Sigmoid colon (tissue), 7 donors: ENCODE measurements around the gene LRFN2. TPM values are rescaled to one million over a fixed set of nuclear protein-coding genes. Genes with fewer than 3 reads are reported as not detected.
A peak's percentile ranks its signal among the peaks of the same experiment; 100 is the strongest.

ENCODE experiments used
- DNase-seq: peaks from one replicate; pipeline ENCODE4 v3.0.0-alpha.2; 2019
- H3K27ac ChIP-seq, 4 donors: fragments of 200-600 bp; sonication (generic); one replicate each; pipeline ENCODE4 v1.5.1; 2016 to 2019; ENCODE audit warnings: mild to moderate bottlenecking in 1 of 4
- H3K27me3 ChIP-seq, 3 donors: fragments of 200-600 bp; sonication (generic); one replicate each; pipeline ENCODE4 v1.5.1; 2019; ENCODE audit warnings: mild to moderate bottlenecking in 1 of 3
- H3K36me3 ChIP-seq, 4 donors: fragments of 200-600 bp; sonication (generic); one replicate each; pipeline ENCODE4 v1.5.1; 2016 to 2019
- H3K4me1 ChIP-seq, 4 donors: fragments of 200-600 bp; sonication (generic); one replicate each; pipeline ENCODE4 v1.5.1; 2017 to 2019
- H3K4me3 ChIP-seq, 4 donors: fragments of 200-600 bp; sonication (generic); one replicate each; pipeline ENCODE4 v1.5.1; 2017 to 2019; ENCODE audit warnings: mild to moderate bottlenecking in 2 of 4, moderate library complexity in 1 of 4
- H3K9me3 ChIP-seq, 4 donors: fragments of 200-600 bp in 3 of 4; sonication (generic) in 3 of 4; one replicate each; pipeline versions ENCODE4 v1.5.1 to v1.6.1; 2013 to 2019
- CTCF ChIP-seq, 4 experiments: fragments of 450-650 bp in 3 of 4; fragments of 200-600 bp in 1 of 4; IDR thresholded peaks; one replicate each; pipeline ENCODE4 v1.5.1; 2016 to 2019; ENCODE audit warnings: antibody characterized with exemption in 4 of 4, mild to moderate bottlenecking in 3 of 4, moderate library complexity in 2 of 4
- EP300 ChIP-seq, 4 donors: sonication (generic); formaldehyde crosslinking; IDR thresholded peaks; one replicate each; pipeline ENCODE4 v1.6.1; 2017; ENCODE audit warnings: antibody characterized with exemption in 4 of 4
- POLR2A ChIP-seq, 2 donors: fragments of 450-650 bp; IDR thresholded peaks; one replicate each; pipeline ENCODE4 v1.6.1; 2016; ENCODE audit warnings: antibody characterized with exemption in 2 of 2, mild to moderate bottlenecking in 2 of 2, moderate library complexity in 2 of 2
- POLR2AphosphoS5 ChIP-seq, 4 donors: sonication (generic); formaldehyde crosslinking; IDR thresholded peaks; one replicate each; pipeline ENCODE4 v1.6.1; 2017; ENCODE audit warnings: antibody characterized with exemption in 4 of 4
- whole genome bisulfite sequencing, 2 donors: extraction: QIAGEN DNeasy Blood & Tissue Kit; methylation state at CpG; one replicate each; pipeline ENCODE4 v1.1.7; 2013; 5-methylcytosine and 5-hydroxymethylcytosine counted together
- intact Hi-C: fragments of 100-400 bp; cut with DNase I; formaldehyde crosslinking; loops from one replicate; pipeline ENCODE4 v1.15.1; 2023
- polyA plus RNA-seq, 3 donors: library from polyadenylated mRNA; stranded (reverse); fragments of 200-250 nt; gene quantifications; one replicate each; pipeline ENCODE4 v1.2.3, GENCODE V29; 2013
- total RNA-seq, 4 donors: library from RNA; depleted of rRNA; stranded (reverse); fragments of >200 nt; gene quantifications; one replicate each; pipeline ENCODE4 v1.1.0, GENCODE V29; 2016
- donor health status: healthy with polysubstance abuse.
- donor health status: Bipolar disorder and iron deficiency.
- donor health status: healthy.

LRFN2 gene
- total and polyA plus RNA-seq, 7 donors, result 0.10 to 0.60 (median 0.49) TPM; not detected in 4

GRCh38 chr6:40417031-40417430, 170.1 kb downstream of the LRFN2 start:
- WGBS, 2 donors, result 93 to 94% methylated on average over 9 of the region's 9 CpGs
- no peaks in the 10 kb centered on the region for H3K27me3 ChIP-seq
- no peak for DNase-seq

GRCh38 chr6:40414617-40415016, 172.5 kb downstream of the LRFN2 start:
- Histone ChIP-seq H3K27me3 (no peaks in the 10 kb centered on the region), H3K4me1 (no peaks in the 10 kb centered on the region), H3K36me3 (no peaks in the 10 kb centered on the region), H3K9me3 (no peaks in the 10 kb centered on the region), H3K4me3 (no peak overlapping the region), H3K27ac (no peak overlapping the region)
- TF ChIP-seq CTCF (IDR thresholded peaks at IDR 0.05) (no peak), EP300 (IDR thresholded peaks at IDR 0.05) (no peak), POLR2A (IDR thresholded peaks at IDR 0.05) (no peak), POLR2AphosphoS5 (IDR thresholded peaks at IDR 0.05) (no peak)
- intact Hi-C loops, result no loop called here
- 70 to 85% methylated on average over 6 of the region's 6 CpGs for whole genome bisulfite sequencing, 2 donors
- DNase-seq, result peak; percentile 12

More at GRCh38 chr6:40417031-40417430, 170.1 kb downstream of the LRFN2 start:
- Histone ChIP-seq H3K27ac (no peak overlapping the region), H3K9me3 (no peaks in the 10 kb centered on the region), H3K4me3 (no peak overlapping the region), H3K4me1 (no peaks in the 10 kb centered on the region), H3K36me3 (no peaks in the 10 kb centered on the region)
- intact Hi-C loops, result no loop called here
- TF ChIP-seq POLR2A (IDR thresholded peaks at IDR 0.05), result no peak
- TF ChIP-seq EP300 (IDR thresholded peaks at IDR 0.05), result no peak
- TF ChIP-seq POLR2AphosphoS5 (IDR thresholded peaks at IDR 0.05), result no peak
- TF ChIP-seq CTCF (IDR thresholded peaks at IDR 0.05), result no peak

GRCh38 chr6:40413239-40413638, 173.9 kb downstream of the LRFN2 start:
- intact Hi-C loops, result no loop called here
- WGBS, 2 donors, result 71 to 77% methylated on average over 6 of the region's 6 CpGs
- Histone ChIP-seq H3K4me3 (no peak overlapping the region), H3K9me3 (no peaks in the 10 kb centered on the region), H3K4me1 (no peaks in the 10 kb centered on the region), H3K27ac (no peak overlapping the region), H3K36me3 (no peaks in the 10 kb centered on the region), H3K27me3 (no peaks in the 10 kb centered on the region)
- no peak for TF ChIP-seq POLR2AphosphoS5 (IDR thresholded peaks at IDR 0.05)
- TF ChIP-seq POLR2A (IDR thresholded peaks at IDR 0.05), result no peak
- no peak for TF ChIP-seq CTCF (IDR thresholded peaks at IDR 0.05)
- no peak for TF ChIP-seq EP300 (IDR thresholded peaks at IDR 0.05)
- DNase-seq, result peak; percentile 46

GRCh38 chr6:40411881-40412280, 175.3 kb downstream of the LRFN2 start:
- Histone ChIP-seq H3K27ac (no peak overlapping the region), H3K4me1 (no peaks in the 10 kb centered on the region), H3K27me3 (no peaks in the 10 kb centered on the region), H3K4me3 (no peak overlapping the region), H3K9me3 (no peaks in the 10 kb centered on the region), H3K36me3 (no peaks in the 10 kb centered on the region)
- peak; percentile 14 for DNase-seq
- TF ChIP-seq CTCF (IDR thresholded peaks at IDR 0.05) (no peak), EP300 (IDR thresholded peaks at IDR 0.05) (no peak), POLR2AphosphoS5 (IDR thresholded peaks at IDR 0.05) (no peak), POLR2A (IDR thresholded peaks at IDR 0.05) (no peak)
- intact Hi-C loops, result no loop called here
- WGBS, 2 donors, result 68 to 74% methylated on average over 6 of the region's 6 CpGs

- TF ChIP-seq EP300 (IDR thresholded peaks at IDR 0.05) (no peak), POLR2A (IDR thresholded peaks at IDR 0.05) (no peak), CTCF (IDR thresholded peaks at IDR 0.05) (no peak), POLR2AphosphoS5 (IDR thresholded peaks at IDR 0.05) (no peak)
- no peak overlapping the region for H3K27ac ChIP-seq
- no peaks in the 10 kb centered on the region for H3K9me3 ChIP-seq
- H3K4me1 ChIP-seq, result no peaks in the 10 kb centered on the region
- H3K4me3 ChIP-seq, result no peak overlapping the region
- H3K27me3 ChIP-seq, result no peaks in the 10 kb centered on the region
- no peaks in the 10 kb centered on the region for H3K36me3 ChIP-seq
- intact Hi-C loops, result no loop called here
- 9 to 43% methylated on average over 1 of the region's 1 CpG for WGBS, 2 donors
- peak; percentile 34 for DNase-seq
These were observed 176.3 kb downstream of the LRFN2 start for GRCh38 chr6:40410821-40411220.
